Osteoblast (primary cell): Measurements from ENCODE around the gene ZNF674. TPM values are rescaled to one million over a fixed set of nuclear protein-coding genes. Genes with fewer than 3 reads are reported as not detected.

Experiments used
- DNase-seq: peaks from one replicate; pipeline ENCODE4 v3.0.0; 2011; ENCODE audit warnings: low spot score, mixed read lengths; ENCODE audit not compliant: insufficient read length; ENCODE audit errors: missing footprints
- H2AFZ ChIP-seq: 2 replicates; pipeline ENCODE4 v1.6.0; 2011; ENCODE audit warnings: mild to moderate bottlenecking, low read length
- H3K27ac ChIP-seq: 2 replicates; pipeline ENCODE4 v1.5.1; 2011; ENCODE audit warnings: mild to moderate bottlenecking, low read depth, low read length, moderate library complexity
- H3K27me3 ChIP-seq: 2 replicates; pipeline ENCODE4 v1.6.0; 2012; ENCODE audit warnings: mild to moderate bottlenecking, control low read depth, inconsistent platforms, low read length, moderate library complexity; ENCODE audit not compliant: insufficient read depth
- H3K36me3 ChIP-seq: 2 replicates; pipeline ENCODE4 v1.5.1; 2011; ENCODE audit warnings: mild to moderate bottlenecking, low read length, control low read depth, moderate library complexity; ENCODE audit not compliant: insufficient read depth
- H3K4me1 ChIP-seq: 2 replicates; pipeline ENCODE4 v1.5.1; 2011; ENCODE audit warnings: mild to moderate bottlenecking, low read length, control low read depth, moderate library complexity; ENCODE audit not compliant: insufficient read depth
- H3K4me2 ChIP-seq: 2 replicates; pipeline ENCODE4 v1.6.0; 2011; ENCODE audit warnings: mild to moderate bottlenecking, low read length; ENCODE audit not compliant: insufficient read depth
- H3K4me3 ChIP-seq: fragments of 200-600 bp; sonication (generic); 3 replicates; pipeline ENCODE4 v1.5.1; 2012; ENCODE audit warnings: mild to moderate bottlenecking, low read length, inconsistent platforms; ENCODE audit not compliant: insufficient read depth
- H3K79me2 ChIP-seq: 2 replicates; pipeline ENCODE4 v1.6.0; 2012; ENCODE audit warnings: mild to moderate bottlenecking, low read length, control low read depth, inconsistent platforms; ENCODE audit not compliant: insufficient read depth
- H3K9me3 ChIP-seq: 2 replicates; pipeline ENCODE4 v1.5.1; 2011; ENCODE audit warnings: low read depth, low read length, control low read depth
- H4K20me1 ChIP-seq: 2 replicates; pipeline ENCODE4 v1.6.0; 2012; ENCODE audit warnings: mild to moderate bottlenecking, low read length, control low read depth; ENCODE audit not compliant: insufficient read depth
- small RNA-seq: library from RNA; depleted of rRNA; stranded (forward); fragments of <200 nt; gene quantifications from one replicate; pipeline ENCODE3, GENCODE V24; 2012
- total RNA-seq: library from RNA; depleted of rRNA; stranded (reverse); fragments of >200 nt; gene quantifications from 2 replicates; pipeline ENCODE4 v1.2.3, GENCODE V29; 2012
- TF ChIP-seq, protein P1 (sequence below): IDR thresholded peaks from 2 replicates; pipeline ENCODE4 v1.5.1; 2011; ENCODE audit warnings: mild to moderate bottlenecking, low read depth, low read length, moderate library complexity; ENCODE audit errors: extremely low read depth

The ZNF674 gene
- total RNA-seq, 1 donor = 4.7 TPM

DNA sequence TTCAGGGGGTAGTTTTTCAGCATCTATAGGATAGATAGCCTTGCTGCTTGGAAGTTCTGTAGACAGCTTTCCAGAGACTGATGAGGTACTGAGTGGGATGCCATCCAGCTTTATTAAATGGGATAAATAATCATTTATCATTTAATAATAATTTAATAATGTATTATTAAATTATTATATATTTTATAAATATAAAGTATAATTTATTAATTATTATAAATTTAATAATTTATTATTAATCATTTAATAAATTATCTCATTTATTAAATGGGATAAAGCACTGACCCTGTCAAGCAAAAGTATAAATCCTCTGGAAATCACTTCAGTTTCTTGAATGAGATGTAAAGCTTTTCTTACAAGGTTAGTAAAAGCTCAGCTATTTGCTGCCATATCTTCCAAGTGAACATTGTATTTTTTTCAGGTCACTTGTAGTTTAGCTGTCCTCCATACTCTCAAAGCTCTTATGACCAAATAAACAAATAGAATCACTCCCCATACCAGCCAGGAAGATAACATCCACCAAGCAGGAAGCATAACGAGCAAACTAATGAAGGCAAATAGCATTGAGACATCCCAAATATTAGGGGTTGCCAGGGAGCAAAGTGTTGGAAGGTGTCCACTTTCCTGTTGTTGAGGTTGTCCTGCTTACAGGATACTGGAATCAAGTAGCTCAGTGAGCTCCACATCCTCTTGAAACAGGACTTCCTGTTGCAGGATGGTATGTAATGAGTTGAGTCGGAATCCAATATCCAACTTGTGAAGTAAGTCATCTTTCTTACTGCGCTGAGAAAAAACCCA, 88.9 kb downstream of the ZNF674 start:
- Histone ChIP-seq H3K4me3 (no peak overlapping the region), H3K27me3 (no peaks in the 10 kb centered on the region), H4K20me1 (no peaks in the 10 kb centered on the region), H3K79me2 (no peaks in the 10 kb centered on the region), H3K27ac (no peak overlapping the region), H2AFZ (no peak overlapping the region), H3K4me1 (no peaks in the 10 kb centered on the region), H3K9me3 (no peaks in the 10 kb centered on the region), H3K4me2 (no peak overlapping the region), H3K36me3 (peaks cover 12% of the 10 kb centered on the region)
- DNase-seq = no peak
- TF ChIP-seq, protein P1, sequence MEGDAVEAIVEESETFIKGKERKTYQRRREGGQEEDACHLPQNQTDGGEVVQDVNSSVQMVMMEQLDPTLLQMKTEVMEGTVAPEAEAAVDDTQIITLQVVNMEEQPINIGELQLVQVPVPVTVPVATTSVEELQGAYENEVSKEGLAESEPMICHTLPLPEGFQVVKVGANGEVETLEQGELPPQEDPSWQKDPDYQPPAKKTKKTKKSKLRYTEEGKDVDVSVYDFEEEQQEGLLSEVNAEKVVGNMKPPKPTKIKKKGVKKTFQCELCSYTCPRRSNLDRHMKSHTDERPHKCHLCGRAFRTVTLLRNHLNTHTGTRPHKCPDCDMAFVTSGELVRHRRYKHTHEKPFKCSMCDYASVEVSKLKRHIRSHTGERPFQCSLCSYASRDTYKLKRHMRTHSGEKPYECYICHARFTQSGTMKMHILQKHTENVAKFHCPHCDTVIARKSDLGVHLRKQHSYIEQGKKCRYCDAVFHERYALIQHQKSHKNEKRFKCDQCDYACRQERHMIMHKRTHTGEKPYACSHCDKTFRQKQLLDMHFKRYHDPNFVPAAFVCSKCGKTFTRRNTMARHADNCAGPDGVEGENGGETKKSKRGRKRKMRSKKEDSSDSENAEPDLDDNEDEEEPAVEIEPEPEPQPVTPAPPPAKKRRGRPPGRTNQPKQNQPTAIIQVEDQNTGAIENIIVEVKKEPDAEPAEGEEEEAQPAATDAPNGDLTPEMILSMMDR = no peak

Small RNA genes lying within 50 kb of the gene (small RNA-seq; reads per million reads assigned to genes)
- gene RF00017 (not detected), gene RNU6-50P (not detected)

Other genes with a start within 250 kb of the ZNF674 start
- 6.5 and 8.0 TPM in 2 replicates for gene CHST7, start 28.3 kb upstream of the ZNF674 start, total RNA-seq
- 42.0 and 43.6 TPM in 2 replicates for gene SLC9A7, start 213.7 kb upstream of the ZNF674 start, total RNA-seq